ENCODE results near the gene UQCC2.

The UQCC2 gene

GRCh38 chr6:33691456-33692077 is 19.9 kb downstream of the UQCC2 start:
- no peak for DNase-seq (ENCODE audit: low read depth)

- DNase-seq (ENCODE audit: low read depth), result no peak
Observed at GRCh38 chr6:33690766-33691165, 20.7 kb downstream of the UQCC2 start.

GRCh38 chr6:33689879-33690278 is 21.6 kb downstream of the UQCC2 start:
- no peak for DNase-seq (ENCODE audit: low read depth)

GRCh38 chr6:33689148-33689494 is 22.4 kb downstream of the UQCC2 start:
- DNase-seq (ENCODE audit: low read depth), result no peak

GRCh38 chr6:33688451-33689147 is 22.9 kb downstream of the UQCC2 start:
- DNase-seq (ENCODE audit: low read depth), result no peak

- no peak for DNase-seq (ENCODE audit: low read depth)
Observed at GRCh38 chr6:33688006-33688405, 23.5 kb downstream of the UQCC2 start.

- DNase-seq (ENCODE audit: low read depth), result no peak
Observed at GRCh38 chr6:33686981-33687975, 24.2 kb downstream of the UQCC2 start.

- DNase-seq (ENCODE audit: low read depth), result no peak
Observed at GRCh38 chr6:33686225-33686924, 25.1 kb downstream of the UQCC2 start.

- no peak for DNase-seq (ENCODE audit: low read depth)
Observed at GRCh38 chr6:33685411-33686224, 25.9 kb downstream of the UQCC2 start.

GRCh38 chr6:33684983-33685382 is 26.5 kb downstream of the UQCC2 start:
- no peak for DNase-seq (ENCODE audit: low read depth)

- DNase-seq (ENCODE audit: low read depth), result no peak
Observed at GRCh38 chr6:33684428-33684896, 27.0 kb downstream of the UQCC2 start.

GRCh38 chr6:33683576-33684427 is 27.7 kb downstream of the UQCC2 start:
- DNase-seq (ENCODE audit: low read depth), result no peak

GRCh38 chr6:33683051-33683571 is 28.4 kb downstream of the UQCC2 start:
- DNase-seq (ENCODE audit: low read depth), result no peak

- DNase-seq (ENCODE audit: low read depth), result no peak
Observed at GRCh38 chr6:33682341-33682740, 29.2 kb downstream of the UQCC2 start.

GRCh38 chr6:33679761-33680160 is 31.7 kb downstream of the UQCC2 start:
- DNase-seq (ENCODE audit: low read depth), result no peak

GRCh38 chr6:33678932-33679490 is 32.5 kb downstream of the UQCC2 start:
- DNase-seq (ENCODE audit: low read depth), result no peak

GRCh38 chr6:33678233-33678931 is 33.1 kb downstream of the UQCC2 start:
- DNase-seq (ENCODE audit: low read depth), result no peak

- no peak for DNase-seq (ENCODE audit: low read depth)
Observed at GRCh38 chr6:33677689-33678088, 33.8 kb downstream of the UQCC2 start.

GRCh38 chr6:33677143-33677660 is 34.3 kb downstream of the UQCC2 start:
- DNase-seq (ENCODE audit: low read depth), result peak; percentile 60
